Body of pancreas (tissue), 4 donors: ENCODE results near the gene BRAF. TPM values are rescaled to one million over a fixed set of nuclear protein-coding genes. Genes with fewer than 3 reads are reported as not detected.
A peak's percentile ranks its signal among the peaks of the same experiment; 100 is the strongest.

Experiments
- ATAC-seq: fragments of 150-250 bp; one replicate; pipeline ENCODE4 v1.9.1; 2016
- DNase-seq, 4 donors: peaks; one replicate each; pipeline ENCODE4 v3.0.0-alpha.2; 2019
- H3K27ac ChIP-seq, 4 donors: fragments of 200-600 bp; sonication (generic); 1 replicate in 3 of 4; 2 replicates in 1 of 4; pipeline versions ENCODE4 v1.5.1 to v1.6.1; 2016 to 2019; ENCODE audit warnings: mild to moderate bottlenecking in 1 of 4, mixed read lengths in 1 of 4, moderate library complexity in 1 of 4
- H3K27me3 ChIP-seq, 2 donors: fragments of 200-600 bp; sonication (generic); one replicate each; pipeline ENCODE4 v1.6.0; 2016; ENCODE audit warnings: mild to moderate bottlenecking in 1 of 2
- H3K36me3 ChIP-seq, 2 donors: fragments of 200-600 bp; sonication (generic); replicated peaks in 1 of 2; 2 replicates each; pipeline ENCODE4 v1.5.1; 2016; ENCODE audit warnings: low read depth in 2 of 2; ENCODE audit not compliant: insufficient read depth in 1 of 2
- H3K4me1 ChIP-seq: fragments of 200-600 bp; sonication (generic); one replicate; pipeline ENCODE4 v1.6.0; 2016
- H3K4me3 ChIP-seq, 2 donors: fragments of 200-600 bp; sonication (generic); 1 replicate in 1 of 2; 2 replicates in 1 of 2; pipeline ENCODE4 v1.5.1; 2016 to 2019
- H3K9me3 ChIP-seq, 3 donors: fragments of 200-600 bp; sonication (generic); 1 replicate in 2 of 3; 2 replicates in 1 of 3; pipeline ENCODE4 v1.5.1; 2016
- POLR2A ChIP-seq, 3 donors: fragments of 450-650 bp; IDR thresholded peaks; one replicate each; pipeline ENCODE4 v1.6.1; 2016; ENCODE audit warnings: antibody characterized with exemption in 3 of 3, mild to moderate bottlenecking in 2 of 3
- WGBS, 2 donors: methylation state at CpG; one replicate each; pipeline ENCODE4 v1.1.5; 2017; 5-methylcytosine and 5-hydroxymethylcytosine counted together
- intact Hi-C: fragments of 100-400 bp; cut with DNase I; formaldehyde crosslinking; loops from one replicate; pipeline ENCODE4 v1.15.1; 2023
- total RNA-seq, 2 donors: library from RNA; depleted of rRNA; stranded (reverse); fragments of >200 nt; gene quantifications; one replicate each; pipeline ENCODE4 v1.1.0, GENCODE V29; 2016
- TF ChIP-seq, protein P1 (sequence below), 7 experiments: fragments of 450-650 bp in 4 of 7; fragments of 200-600 bp in 3 of 7; sonication (generic) in 3 of 7; IDR thresholded peaks; one replicate each; pipeline ENCODE4 v1.5.1; 2016 to 2019; ENCODE audit warnings: antibody characterized with exemption in 7 of 7

The BRAF gene
- total RNA-seq, 2 donors from 2014 or later = 41.9 to 51.1 TPM

DNA sequence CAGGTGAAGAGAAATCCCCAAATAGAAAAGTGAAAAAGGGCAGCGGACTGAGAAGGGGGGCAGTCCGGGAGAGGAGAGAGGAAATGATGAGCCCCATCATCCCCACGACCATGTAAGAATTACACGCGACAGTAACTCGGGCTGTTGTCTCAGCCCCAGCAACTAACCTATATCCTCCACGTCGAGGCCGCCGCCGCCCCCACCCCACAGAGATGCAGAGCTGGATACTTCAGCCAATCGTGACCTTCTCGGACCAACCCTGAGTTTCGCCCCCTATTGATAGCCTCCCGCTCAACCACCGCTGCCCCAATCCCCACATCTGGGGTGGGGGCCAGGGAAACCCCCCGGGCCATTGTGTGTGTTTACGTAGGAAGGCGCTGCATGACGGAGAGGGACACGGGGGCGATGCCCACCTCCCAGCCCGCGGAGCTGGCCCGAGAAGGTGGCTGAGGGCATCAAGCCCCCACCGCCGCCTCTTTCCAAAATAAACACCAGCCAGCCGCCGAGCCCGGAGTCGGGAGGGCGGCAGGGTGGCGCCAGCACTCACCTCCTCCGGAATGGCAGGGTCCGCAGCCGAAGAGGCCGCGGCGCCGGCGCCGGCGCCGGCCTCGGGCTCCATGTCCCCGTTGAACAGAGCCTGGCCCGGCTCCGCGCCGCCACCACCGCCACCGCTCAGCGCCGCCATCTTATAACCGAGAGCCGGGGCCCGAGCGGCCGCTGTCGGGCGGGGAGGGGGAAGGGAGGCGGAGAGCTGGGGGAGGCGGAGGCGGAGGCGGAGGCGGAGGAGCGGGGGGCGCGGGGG, 509 bp downstream of the BRAF start:
- DNase-seq (peak; percentile 71 to 78 (median 74)), ATAC-seq (peak; percentile 82)
- H3K4me1 ChIP-seq = peaks cover 26% of the 10 kb centered on the region
- TF ChIP-seq POLR2A (IDR thresholded peaks at IDR 0.05) = peak; percentile 54 to 58 (median 57)
- TF ChIP-seq, protein P1, sequence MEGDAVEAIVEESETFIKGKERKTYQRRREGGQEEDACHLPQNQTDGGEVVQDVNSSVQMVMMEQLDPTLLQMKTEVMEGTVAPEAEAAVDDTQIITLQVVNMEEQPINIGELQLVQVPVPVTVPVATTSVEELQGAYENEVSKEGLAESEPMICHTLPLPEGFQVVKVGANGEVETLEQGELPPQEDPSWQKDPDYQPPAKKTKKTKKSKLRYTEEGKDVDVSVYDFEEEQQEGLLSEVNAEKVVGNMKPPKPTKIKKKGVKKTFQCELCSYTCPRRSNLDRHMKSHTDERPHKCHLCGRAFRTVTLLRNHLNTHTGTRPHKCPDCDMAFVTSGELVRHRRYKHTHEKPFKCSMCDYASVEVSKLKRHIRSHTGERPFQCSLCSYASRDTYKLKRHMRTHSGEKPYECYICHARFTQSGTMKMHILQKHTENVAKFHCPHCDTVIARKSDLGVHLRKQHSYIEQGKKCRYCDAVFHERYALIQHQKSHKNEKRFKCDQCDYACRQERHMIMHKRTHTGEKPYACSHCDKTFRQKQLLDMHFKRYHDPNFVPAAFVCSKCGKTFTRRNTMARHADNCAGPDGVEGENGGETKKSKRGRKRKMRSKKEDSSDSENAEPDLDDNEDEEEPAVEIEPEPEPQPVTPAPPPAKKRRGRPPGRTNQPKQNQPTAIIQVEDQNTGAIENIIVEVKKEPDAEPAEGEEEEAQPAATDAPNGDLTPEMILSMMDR (IDR thresholded peaks at IDR 0.05) = peak in 6 of 7 experiments; percentile 7 to 50 (median 39)
- H3K9me3 ChIP-seq = no peaks in the 10 kb centered on the region
- peak overlapping the region; percentile 92 to 93 for H3K4me3 ChIP-seq
- H3K27me3 ChIP-seq = no peaks in the 10 kb centered on the region
- H3K36me3 ChIP-seq = no peaks in the 10 kb centered on the region
- WGBS, 2 donors = 0 to 1% methylated on average over 21 to 46 of the region's 69 CpGs
- intact Hi-C loops = loop anchor here (10.0 kb wide), 1 partner anchor 109 kb away; no protein-coding TSS in a partner anchor
- peak overlapping the region; percentile 91 to 99 (median 98) for H3K27ac ChIP-seq

DNA sequence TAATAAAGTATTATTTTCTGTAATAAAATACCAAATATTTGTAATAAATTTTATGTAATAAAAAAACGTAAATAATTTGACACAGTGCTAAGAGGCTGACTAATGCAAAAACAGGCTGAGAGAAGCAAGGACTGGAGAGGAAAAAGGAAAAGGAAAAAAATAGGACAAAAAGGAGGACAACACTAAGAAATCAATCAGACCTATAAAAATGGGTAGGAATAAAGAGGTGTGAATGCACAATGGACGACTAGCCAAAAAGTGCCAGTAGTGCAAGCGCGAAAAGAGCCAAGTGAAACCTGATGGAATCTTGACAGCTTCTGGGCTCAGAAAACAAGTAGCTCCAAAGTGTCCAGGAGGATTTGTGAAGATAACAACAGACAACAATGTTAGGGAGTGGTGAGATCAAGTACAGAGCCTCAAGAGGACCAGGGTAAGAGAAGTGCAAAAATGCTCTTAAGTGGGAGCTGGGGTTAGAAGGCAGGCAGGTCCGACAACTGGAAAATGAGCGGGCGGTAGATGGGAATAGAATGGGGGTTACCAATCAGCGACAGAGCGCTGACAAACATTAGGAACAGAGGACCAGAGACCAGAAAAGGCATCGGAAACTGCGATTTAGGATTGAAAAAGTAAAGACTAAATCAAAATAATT, 1.2 kb downstream of the BRAF start:
- Histone ChIP-seq H3K36me3 (no peaks in the 10 kb centered on the region), H3K4me1 (peaks cover 26% of the 10 kb centered on the region), H3K27me3 (no peaks in the 10 kb centered on the region), H3K27ac (peak overlapping the region; percentile 91 to 99 (median 98)), H3K9me3 (no peaks in the 10 kb centered on the region), H3K4me3 (peak overlapping the region; percentile 92 to 93)
- peak; percentile 13 for ATAC-seq
- 1 to 2% methylated on average over 11 of the region's 11 CpGs for WGBS, 2 donors
- TF ChIP-seq POLR2A (IDR thresholded peaks at IDR 0.05) = no peak
- TF ChIP-seq, protein P1 (IDR thresholded peaks at IDR 0.05) = no peak
- DNase-seq = peak in 3 of 4 donors; percentile 4 to 18 (median 14)
- intact Hi-C loops = loop anchor here (10.0 kb wide), 1 partner anchor 109 kb away; no protein-coding TSS in a partner anchor

DNA sequence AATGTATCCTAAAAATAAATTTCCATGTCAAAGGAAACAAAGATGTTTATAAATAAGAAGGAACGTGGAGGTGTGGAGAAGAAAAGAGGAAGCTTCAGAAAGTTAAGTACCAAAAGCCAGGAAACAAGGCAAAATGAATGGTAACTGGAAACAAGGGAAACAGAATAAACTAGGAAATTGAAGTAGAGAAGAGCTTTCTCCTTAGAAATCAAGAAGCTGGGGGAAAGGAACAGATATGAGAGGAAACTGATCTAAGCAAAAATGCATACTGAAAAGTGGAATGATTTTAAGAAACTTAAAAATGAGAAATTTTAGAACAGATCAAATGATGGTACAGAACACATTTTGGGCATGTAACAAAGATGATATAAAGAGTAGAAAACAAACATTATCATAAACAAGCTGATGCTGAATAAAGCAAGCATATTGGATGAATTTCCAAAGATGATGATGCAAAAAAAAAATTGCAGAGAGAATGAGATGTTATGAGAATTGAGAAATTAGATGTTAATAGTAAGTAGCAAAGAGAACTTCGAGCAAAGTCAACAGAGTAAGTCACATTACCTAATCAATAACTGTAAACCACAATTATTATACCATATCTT, 1.9 kb downstream of the BRAF start:
- no peak for ATAC-seq
- H3K27me3 ChIP-seq = no peaks in the 10 kb centered on the region
- 11 to 13% methylated on average over 2 of the region's 2 CpGs for WGBS, 2 donors
- peaks cover 26% of the 10 kb centered on the region for H3K4me1 ChIP-seq
- TF ChIP-seq POLR2A (IDR thresholded peaks at IDR 0.05) = no peak
- no peak for DNase-seq
- no peak overlapping the region for H3K4me3 ChIP-seq
- H3K36me3 ChIP-seq = no peaks in the 10 kb centered on the region
- H3K9me3 ChIP-seq = no peaks in the 10 kb centered on the region
- H3K27ac ChIP-seq = peak overlapping the region in 2 of 4 donors; percentile 98 to 99
- intact Hi-C loops = loop anchor here (10.0 kb wide), 1 partner anchor 108 kb away; no protein-coding TSS in a partner anchor

DNA sequence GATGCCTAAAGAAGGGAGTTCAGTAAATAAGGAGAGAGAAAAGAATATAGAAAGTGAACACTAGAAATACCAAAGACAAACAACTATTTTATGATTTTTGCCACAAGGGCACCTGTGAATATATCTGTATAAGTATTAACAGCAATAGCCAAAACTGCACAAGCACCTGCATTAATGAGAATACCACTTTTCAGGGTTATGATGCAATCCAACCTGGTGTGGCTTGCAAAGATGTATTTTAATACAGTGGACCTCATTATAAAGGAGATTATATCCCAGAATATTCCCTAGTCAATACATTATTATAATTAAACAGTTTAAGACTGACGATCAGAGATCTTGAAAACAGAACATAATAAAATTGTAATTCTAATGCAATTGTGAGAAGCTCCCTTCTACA, 4.0 kb downstream of the BRAF start:
- TF ChIP-seq, protein P1 (IDR thresholded peaks at IDR 0.05) = no peak
- no peak for TF ChIP-seq POLR2A (IDR thresholded peaks at IDR 0.05)
- ATAC-seq = no peak
- Histone ChIP-seq H3K27ac (no peak overlapping the region), H3K4me1 (peaks cover 33% of the 10 kb centered on the region), H3K36me3 (no peaks in the 10 kb centered on the region), H3K27me3 (no peaks in the 10 kb centered on the region), H3K9me3 (no peaks in the 10 kb centered on the region), H3K4me3 (no peak overlapping the region)
- intact Hi-C loops = loop anchor here (10.0 kb wide), 1 partner anchor 106 kb away; no protein-coding TSS in a partner anchor
- DNase-seq = no peak
- WGBS, 2 donors = 29 to 37% methylated on average over 1 of the region's 1 CpG

DNA sequence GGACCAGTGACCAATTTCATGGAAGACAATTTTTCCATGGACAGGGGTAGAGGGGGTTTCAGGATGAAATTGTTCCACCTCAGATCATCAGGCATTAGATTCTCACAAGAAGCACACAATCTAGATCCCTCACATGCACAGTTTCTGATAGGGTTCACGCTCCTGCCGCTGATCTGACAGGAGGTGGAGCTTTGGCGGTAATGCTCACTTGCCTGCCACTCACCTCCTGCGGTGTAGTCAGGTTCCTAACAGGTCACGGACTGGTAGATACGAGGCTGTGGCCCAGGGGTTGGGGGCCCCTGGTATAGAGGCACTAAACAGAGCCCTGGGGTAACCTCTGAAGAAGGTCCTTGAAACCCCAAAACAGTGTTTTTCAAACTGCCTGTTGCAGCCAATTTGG, 6.5 kb downstream of the BRAF start:
- 92 to 96% methylated on average over 6 of the region's 6 CpGs for WGBS, 2 donors
- ATAC-seq (no peak), DNase-seq (no peak)
- Histone ChIP-seq H3K9me3 (no peaks in the 10 kb centered on the region), H3K27ac (no peak overlapping the region), H3K4me1 (peaks cover 42% of the 10 kb centered on the region), H3K27me3 (no peaks in the 10 kb centered on the region), H3K4me3 (no peak overlapping the region), H3K36me3 (no peaks in the 10 kb centered on the region)
- intact Hi-C loops = no loop called here
- TF ChIP-seq, protein P1 (IDR thresholded peaks at IDR 0.05) = no peak
